Hypothalamus (tissue), 51 donors: ENCODE results near the gene CLSTN1.
A peak's percentile ranks its signal among the peaks of the same experiment; 100 is the strongest.

Source experiments
- DNase-seq, 51 donors: peaks; one replicate each; lab custom pipeline; 2025; lab: John Stamatoyannopoulos, UW

CLSTN1 gene

DNA sequence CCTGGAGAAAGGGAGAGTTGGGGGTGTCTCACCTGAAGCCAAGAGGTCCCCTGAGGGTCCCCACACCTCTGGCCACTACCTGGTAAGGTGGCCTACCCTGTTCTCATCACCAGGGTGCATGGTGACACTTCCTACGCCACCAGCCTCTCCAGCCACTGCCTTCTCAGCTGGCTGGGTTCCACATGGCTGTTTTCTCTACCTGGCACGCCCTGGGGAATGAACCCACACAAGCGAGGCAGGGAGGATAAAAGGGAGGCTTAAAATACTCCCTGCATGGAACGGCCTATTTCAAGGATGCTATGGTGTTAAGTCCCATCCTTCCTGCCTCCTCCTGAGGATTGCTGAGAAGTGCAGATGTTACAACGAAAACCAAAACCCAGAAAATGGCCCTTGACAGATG lies 87.5 kb downstream of the CLSTN1 start:
- no peak for DNase-seq

DNA sequence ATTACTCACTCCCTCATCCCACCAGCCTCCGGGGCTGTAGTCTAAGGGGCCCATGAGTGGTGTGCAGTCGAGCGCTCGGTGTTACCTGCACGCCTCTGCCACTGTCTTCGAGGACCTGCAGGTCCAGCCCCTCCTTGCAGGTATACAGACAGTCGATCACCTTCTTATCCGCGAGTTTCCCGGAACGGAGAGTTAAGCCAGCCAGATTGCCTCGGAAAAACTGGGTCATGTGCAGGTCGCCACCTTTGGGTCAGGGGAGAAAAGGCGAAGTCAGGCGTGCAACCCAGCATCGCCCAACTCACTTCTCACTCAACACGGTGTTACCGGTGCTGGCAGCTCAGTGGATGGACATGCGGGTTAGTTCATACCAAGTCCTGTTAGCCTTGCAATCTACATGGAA lies 88.0 kb downstream of the CLSTN1 start:
- no peak for DNase-seq

DNA sequence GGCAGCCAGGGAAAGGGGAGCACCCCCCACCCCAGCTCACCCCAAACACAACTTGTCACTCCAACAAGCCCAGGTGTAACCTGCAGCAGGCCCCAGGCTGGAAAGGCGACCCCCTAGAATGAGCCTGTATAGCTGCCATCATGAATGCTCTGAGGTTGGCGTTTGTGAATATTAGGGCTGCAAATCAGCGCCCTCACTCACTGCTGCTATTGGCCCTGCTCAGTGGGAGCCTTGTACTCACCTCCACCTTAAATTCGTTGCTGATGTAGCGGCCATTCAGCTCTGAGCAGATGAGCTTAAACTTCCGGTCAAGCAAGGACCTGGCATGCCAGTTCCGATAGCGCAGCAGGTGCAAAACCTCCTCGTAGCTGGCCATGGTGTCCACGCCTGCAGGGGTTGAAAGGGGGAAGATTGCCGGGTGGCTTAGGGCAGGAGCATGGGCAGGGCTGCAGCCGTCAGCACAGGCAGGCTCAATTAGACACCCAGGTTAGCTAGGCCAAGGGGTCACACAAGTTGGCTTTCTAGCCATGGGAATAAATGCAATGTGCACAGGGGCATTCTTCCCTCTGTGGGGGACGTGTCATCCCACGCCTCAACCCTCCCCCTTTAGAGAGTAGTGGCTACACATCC lies 90.5 kb downstream of the CLSTN1 start:
- DNase-seq = no peak

DNA sequence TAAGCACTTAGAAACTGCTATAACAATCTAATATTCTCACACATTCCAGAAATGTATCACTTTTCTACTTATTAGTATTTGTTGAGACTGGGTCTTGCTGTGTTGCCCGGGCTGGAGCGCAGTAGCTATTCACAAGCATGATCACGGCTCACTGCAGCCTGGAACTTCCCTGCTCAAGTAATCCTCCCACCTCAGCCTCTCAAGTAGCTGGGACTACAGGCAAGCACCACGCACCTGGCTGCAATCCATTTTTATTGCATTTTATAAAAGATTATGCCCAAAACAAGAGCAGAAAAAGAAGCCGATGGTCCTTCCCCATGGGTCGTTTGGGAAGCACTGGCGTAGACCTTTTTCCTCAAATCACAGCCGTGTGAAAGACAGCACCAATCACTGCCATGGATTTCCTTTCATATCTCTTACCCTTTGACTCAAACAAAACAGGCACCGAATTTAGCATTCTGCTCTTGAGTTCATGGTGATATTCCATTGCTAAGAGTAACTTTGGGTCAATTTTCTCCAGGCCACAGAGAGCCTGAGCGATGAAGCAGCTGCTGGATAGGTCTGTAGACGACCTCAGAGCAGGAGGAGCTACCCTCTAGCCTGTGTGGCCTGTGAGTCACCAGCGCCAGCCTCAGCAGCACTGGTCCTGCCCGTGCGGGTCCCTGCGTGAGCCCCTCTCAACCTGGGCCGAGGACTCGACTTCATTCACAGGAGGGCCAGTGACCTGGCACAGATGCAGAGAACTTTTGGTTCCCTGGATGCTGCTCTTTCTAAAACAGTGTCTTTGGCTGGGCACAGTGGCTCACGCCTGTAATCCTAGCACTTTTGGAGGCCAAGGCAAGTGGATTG lies 91.4 kb downstream of the CLSTN1 start:
- DNase-seq = peak in 1 of 51 donors; percentile 6

DNA sequence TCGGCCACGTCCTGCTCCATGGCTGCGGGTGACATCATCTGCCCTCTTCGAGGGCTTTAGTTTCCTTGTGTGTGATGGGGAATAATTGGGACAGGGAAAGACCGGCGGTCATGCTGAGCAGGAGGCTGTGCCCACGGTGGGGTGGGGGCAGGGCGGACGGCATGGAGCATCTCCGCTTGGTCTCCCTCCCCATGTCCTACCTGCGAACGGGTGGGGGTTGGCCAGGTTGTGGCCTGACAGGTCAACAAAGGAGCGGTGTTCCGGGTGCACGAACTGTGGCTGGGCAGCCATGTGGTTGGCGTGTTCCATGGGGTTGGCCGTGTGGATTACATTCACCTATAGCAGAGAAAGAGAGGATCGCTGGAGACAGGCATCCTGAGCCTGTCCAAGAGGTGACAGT lies 92.2 kb downstream of the CLSTN1 start:
- no peak for DNase-seq

DNA sequence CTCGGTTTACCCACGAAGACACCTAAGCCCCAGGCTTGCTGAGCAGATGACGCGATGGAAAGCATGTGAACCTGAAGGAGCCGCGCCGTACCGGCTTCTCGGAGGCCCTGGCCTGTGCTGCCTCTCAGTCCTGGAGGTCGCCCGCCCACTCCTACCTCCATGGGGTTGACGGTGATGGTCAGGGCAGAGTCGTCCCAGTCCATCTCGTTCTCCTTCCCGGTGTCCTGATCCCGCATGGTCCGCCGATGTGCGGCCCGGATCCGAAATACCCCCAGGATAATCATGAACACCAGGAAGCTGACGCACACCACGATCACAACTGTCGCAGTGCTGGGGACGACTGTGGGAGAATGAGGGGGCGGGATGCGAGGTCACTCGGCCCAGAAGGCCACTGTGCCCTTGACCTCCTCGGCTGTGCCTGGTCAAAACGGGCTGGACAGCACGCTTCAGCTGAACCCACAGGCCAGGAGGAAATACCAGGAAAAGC lies 92.7 kb downstream of the CLSTN1 start:
- DNase-seq = no peak

DNA sequence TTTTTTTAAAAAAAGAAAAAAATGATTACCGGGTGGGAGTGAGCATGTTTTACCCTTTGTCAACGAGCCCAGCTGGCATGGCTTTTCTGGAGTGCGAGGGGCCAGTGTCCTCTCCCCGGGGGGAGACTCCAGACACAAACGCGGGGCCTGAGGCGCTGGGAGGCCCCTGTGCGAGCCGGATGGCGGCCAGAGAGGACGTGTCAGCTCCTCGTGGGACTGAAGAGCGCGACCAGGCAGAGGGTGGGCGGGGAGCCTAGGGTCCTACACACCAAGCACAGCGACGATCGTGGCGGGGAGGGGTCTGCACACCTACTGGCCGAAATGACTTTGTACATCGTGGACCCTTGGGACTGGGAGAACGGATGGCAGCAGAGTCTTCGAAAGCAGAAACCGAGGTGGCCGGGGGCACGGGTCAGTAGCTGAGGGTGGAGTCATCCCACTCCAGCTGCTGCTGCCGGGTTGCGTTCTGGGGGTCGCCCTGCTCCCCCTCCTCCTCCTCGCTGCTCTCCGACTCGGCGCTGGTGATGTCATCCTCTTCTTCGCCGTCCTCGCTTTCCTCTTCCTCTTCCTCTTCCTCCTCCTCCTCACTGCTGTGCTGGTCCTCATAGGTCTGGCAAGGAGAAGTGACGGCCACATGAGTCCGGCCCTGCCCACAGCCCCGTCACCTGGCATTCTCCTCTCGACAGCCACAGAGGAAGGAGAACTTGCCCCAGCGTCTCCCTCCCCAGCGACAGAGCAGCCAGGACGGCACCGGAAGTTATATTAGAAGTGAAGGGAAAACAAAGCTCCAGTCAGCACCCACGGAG lies 93.5 kb downstream of the CLSTN1 start:
- DNase-seq = peak in 20 of 51 donors; percentile 3 to 49 (median 25)

DNA sequence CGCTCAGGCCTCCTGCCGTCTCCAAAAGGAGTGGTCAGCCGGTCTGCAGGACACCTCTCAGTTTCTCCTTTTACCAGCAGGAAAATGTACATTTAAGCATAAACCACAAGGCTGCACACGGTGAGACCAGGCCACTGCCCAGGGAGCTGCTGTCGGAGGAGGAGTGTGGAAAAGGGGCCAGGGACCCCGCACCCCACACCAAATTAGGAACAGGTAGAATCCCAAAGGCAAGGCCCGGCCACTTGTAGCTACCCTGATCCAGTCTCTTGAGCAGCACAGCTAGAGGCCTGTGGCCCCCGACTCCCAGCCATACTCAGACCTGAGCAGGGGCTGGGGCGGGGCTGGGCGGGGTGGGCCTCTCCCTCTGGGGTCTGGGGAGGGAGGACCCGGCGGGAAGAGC lies 94.2 kb downstream of the CLSTN1 start:
- DNase-seq = no peak

DNA sequence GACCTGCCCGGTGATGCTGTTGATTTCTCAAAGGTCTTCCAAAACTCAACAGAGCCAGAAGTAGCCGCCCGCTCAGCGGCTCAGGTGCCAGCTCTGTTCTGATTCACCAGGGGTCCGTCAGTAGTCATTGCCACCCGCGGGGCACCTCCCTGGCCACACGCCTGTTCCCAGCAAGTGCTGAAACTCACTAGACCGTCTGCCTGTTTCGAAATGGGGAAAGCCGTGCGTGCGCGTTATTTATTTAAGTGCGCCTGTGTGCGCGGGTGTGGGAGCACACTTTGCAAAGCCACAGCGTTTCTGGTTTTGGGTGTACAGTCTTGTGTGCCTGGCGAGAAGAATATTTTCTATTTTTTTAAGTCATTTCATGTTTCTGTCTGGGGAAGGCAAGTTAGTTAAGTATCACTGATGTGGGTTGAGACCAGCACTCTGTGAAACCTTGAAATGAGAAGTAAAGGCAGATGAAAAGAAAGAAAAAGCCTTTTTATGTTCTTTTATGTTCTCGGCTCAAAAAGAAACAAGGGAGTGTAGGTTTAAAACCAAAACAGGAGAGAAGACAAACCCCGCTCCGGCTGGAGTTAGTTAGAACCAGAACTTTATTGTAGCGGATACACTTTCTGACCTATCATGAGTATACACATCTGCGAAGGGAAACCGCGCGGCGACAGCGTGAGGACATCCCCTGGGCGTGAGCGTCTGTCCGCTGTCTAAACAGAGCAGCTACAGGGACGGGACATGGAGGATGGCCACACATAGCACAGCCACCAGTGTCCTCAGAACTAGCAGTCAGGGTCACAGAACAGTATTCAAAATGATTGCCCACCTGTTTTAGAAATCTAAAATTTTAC lies 95.1 kb downstream of the CLSTN1 start:
- peak in 2 of 51 donors; percentile 33 to 48 for DNase-seq

DNA sequence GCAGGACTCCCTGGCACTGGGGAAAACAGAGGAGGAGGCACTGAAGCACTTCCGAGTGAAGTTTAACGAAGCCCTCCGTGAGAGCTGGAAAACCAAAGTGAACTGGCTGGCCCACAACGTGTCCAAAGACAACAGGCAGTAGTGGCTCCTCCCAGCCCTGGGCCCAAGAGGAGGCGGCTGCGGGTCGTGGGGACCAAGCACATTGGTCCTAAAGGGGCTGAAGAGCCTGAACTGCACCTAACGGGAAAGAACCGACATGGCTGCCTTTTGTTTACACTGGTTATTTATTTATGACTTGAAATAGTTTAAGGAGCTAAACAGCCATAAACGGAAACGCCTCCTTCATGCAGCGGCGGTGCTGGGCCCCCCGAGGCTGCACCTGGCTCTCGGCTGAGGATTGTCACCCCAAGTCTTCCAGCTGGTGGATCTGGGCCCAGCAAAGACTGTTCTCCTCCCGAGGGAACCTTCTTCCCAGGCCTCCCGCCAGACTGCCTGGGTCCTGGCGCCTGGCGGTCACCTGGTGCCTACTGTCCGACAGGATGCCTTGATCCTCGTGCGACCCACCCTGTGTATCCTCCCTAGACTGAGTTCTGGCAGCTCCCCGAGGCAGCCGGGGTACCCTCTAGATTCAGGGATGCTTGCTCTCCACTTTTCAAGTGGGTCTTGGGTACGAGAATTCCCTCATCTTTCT lies 96.7 kb downstream of the CLSTN1 start:
- DNase-seq = peak in 1 of 51 donors; percentile 54

DNA sequence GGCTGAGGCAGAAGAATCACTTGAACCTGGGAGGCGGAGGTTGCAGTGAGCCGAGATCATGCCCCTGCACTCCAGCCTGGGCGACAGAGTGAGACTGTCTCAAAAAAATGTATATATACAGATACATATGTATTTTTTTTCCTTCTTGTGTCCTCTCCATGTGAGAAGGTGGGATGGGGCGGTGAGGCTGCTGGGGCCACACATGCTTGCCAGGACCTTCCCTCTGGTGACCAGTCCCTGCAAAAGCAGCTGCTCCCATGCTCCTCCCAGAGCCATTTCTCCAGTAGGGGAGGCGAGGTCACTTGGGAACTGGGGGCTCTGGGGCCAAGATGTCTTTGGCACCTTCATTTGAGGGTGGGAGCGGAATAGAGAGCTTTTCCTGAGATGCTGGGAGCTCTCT lies 97.4 kb downstream of the CLSTN1 start:
- DNase-seq = no peak

DNA sequence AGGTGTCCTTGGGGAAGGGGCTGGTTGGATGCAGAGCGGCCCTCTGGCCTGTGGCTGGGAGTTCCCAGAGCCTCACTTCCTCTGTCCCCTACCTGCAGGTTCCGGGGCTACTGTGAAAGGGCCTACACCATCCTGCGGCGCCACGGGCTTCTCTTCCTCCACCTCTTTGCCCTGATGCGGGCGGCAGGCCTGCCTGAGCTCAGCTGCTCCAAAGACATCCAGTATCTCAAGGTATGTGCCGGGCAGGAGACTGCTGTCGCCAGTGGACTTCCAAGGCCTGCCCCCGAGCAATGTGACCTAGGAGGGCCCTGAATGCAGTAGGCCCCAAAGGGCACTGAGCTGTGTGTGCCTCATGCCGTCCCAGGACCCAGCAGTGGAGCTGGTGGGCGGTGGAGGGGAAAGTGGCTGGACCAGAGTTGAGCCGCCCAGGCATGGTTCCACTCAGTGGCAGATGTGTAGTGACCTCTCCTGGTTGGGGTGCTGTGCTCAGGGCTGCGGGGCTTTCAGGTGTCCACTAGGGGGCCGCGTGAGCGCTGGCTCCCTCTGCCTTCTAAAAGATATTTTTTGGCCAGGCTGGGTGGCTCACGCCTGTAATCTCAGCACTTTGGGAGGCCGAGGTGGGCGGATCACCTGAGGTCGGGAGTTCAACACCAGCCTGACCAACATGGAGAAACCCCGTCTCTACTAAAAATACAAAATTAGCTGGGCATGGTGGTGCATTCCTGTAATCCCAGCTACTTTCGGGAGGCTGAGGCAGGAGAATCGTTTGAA lies 98.9 kb downstream of the CLSTN1 start:
- peak in 10 of 51 donors; percentile 3 to 32 (median 20) for DNase-seq

DNA sequence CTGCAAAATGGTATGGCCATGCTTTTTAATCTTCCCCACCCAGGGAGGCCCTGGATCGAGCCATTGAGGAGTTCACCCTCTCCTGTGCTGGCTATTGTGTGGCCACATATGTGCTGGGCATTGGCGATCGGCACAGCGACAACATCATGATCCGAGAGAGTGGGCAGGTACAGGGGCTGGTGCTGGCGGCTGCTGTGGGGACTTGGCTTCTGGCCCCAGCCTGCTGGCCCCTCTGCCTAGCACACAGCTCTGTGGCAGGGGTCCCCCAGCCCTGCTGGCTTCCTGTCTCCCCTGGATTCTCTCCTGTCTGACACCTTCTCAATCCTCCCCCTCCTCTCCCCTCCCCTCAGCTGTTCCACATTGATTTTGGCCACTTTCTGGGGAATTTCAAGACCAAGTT lies 99.8 kb downstream of the CLSTN1 start:
- DNase-seq = no peak

DNA sequence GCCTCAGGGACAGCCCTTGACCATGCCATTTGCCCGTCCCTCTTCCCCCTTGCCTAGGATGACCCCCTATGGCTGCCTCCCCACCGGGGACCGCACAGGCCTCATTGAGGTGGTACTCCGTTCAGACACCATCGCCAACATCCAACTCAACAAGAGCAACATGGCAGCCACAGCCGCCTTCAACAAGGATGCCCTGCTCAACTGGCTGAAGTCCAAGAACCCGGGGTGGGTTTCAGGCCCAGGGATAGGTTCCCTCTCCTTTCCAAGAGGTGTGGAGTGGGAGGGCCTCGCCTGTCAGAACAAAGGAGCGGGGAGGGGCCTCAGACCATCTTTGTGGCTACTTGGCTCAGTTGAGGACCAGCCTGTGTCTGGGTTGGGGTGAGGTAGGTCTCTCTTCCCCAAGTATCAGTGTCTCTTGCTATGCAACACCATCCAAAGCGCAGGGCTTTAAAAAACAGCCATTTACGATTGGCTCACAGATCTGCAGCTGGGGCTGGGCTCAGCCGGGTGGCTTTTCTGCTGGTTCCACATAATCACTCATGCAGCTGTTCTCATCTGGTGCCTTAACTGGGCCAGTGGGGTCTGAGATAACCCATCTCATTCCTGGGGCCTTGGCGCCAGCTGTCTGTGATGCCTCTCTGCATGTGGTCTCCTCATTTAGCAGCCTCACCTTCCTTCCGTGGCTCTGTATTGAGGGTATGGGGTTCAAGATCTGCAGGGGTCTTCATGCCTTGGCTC lies 100.5 kb downstream of the CLSTN1 start:
- DNase-seq = no peak

DNA sequence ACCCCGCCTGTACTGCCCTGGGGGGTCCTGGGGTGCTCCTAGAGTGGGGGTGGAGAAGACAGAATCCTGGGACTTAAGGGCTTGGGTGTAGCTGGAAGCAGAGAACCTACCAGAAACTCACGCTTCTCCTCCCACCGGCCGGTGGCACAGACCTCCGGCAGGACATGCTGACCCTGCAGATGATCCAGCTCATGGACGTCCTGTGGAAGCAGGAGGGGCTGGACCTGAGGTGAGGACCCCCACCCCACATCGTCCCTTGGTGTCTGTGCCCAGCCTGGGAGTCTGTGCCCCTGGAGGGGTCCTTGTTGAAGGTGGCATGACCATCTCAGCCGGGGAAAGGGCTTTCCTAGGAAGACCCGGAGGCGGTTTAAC lies 101.4 kb downstream of the CLSTN1 start:
- DNase-seq = no peak

DNA sequence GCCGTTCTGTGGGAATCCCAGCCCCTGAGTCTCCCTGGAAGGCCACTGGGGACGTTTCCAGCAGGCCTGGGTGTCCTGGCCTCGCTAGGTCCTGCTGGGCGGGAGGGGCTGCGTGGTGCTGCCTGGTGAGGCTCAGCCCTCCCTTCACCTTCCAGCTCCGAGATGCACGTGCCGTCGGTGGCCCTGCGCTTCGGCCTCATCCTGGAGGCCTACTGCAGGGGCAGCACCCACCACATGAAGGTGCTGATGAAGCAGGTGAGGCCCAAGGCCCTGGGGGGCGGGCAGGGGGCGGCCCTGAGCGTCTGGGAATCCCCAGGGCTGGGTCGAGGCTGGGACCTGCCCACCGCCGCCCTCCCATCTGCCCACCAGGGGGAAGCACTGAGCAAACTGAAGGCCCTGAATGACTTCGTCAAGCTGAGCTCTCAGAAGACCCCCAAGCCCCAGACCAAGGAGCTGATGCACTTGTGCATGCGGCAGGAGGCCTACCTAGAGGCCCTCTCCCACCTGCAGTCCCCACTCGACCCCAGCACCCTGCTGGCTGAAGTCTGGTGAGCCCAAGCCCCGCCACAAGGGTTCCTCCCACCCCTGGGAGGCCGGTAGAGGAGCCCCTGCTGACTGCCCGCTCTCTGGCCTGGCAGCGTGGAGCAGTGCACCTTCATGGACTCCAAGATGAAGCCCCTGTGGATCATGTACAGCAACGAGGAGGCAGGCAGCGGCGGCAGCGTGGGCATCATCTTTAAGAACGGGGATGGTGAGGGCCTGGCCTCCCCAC lies 102.0 kb downstream of the CLSTN1 start:
- DNase-seq = peak in 15 of 51 donors; percentile 1 to 56 (median 16)
